ENCODE results near the gene TYSND1. TPM values are rescaled to one million over a fixed set of nuclear protein-coding genes. Genes with fewer than 3 reads are reported as not detected.
"Not testable (repeated sequence)": the region's sequence is repeated elsewhere in the genome, so short reads cannot be mapped to it uniquely, and the experiment has no call there.

TYSND1 gene
- 3.8 TPM for polyA plus RNA-seq (2013, experiment 1 of 2; ENCODE audit: insufficient read length)
- 4.0 TPM for polyA plus RNA-seq (2013, experiment 2 of 2; ENCODE audit: insufficient read length)

- peak; percentile 98 for DNase-seq
Measured at GRCh38 chr10:70146489-70147258, at the start of gene TYSND1. TYSND1 (minus strand) TSS chr10:70146700; CDS start chr10:70146586, 114 bp downstream.

GRCh38 chr10:70193391-70193844, 46.9 kb upstream of the TYSND1 start:
- DNase-seq: no peak

- no peak for DNase-seq
Measured at GRCh38 chr10:70192326-70192968, 45.9 kb upstream of the TYSND1 start.

- peak; percentile 95 for DNase-seq
Measured at GRCh38 chr10:70191972-70192305, 45.4 kb upstream of the TYSND1 start.

- peak; percentile 30 for DNase-seq
Measured at GRCh38 chr10:70191161-70191971, 44.9 kb upstream of the TYSND1 start.

- peak; percentile 65 for DNase-seq
Measured at GRCh38 chr10:70190581-70190980, 44.1 kb upstream of the TYSND1 start.

- no peak for DNase-seq
Measured at GRCh38 chr10:70190102-70190501, 43.6 kb upstream of the TYSND1 start.

GRCh38 chr10:70188768-70189167, 42.3 kb upstream of the TYSND1 start:
- no peak for DNase-seq

- DNase-seq: no peak
Measured at GRCh38 chr10:70186571-70186970, 40.1 kb upstream of the TYSND1 start.

GRCh38 chr10:70186090-70186489, 39.6 kb upstream of the TYSND1 start:
- no peak for DNase-seq

GRCh38 chr10:70183304-70183703, 36.8 kb upstream of the TYSND1 start:
- no peak for DNase-seq

- DNase-seq: not testable (repeated sequence)
Measured at GRCh38 chr10:70179209-70179608, 32.7 kb upstream of the TYSND1 start.

GRCh38 chr10:70178139-70178725, 31.7 kb upstream of the TYSND1 start:
- DNase-seq: no peak

GRCh38 chr10:70176441-70176840, 29.9 kb upstream of the TYSND1 start:
- peak; percentile 34 for DNase-seq

GRCh38 chr10:70175516-70175915, 29.0 kb upstream of the TYSND1 start:
- peak; percentile 69 for DNase-seq

- no peak for DNase-seq
Measured at GRCh38 chr10:70174058-70174741, 27.7 kb upstream of the TYSND1 start.

- no peak for DNase-seq
Measured at GRCh38 chr10:70169649-70170364, 23.3 kb upstream of the TYSND1 start.

GRCh38 chr10:70169011-70169410, 22.5 kb upstream of the TYSND1 start:
- DNase-seq: no peak

GRCh38 chr10:70167246-70167645, 20.7 kb upstream of the TYSND1 start:
- DNase-seq: no peak

GRCh38 chr10:70166394-70166793, 19.9 kb upstream of the TYSND1 start:
- no peak for DNase-seq

GRCh38 chr10:70164163-70164562, 17.7 kb upstream of the TYSND1 start:
- DNase-seq: no peak

Measured in fibroblast of skin of scalp (primary cell).